NCI-H2107 (cell line): ENCODE measurements around the gene LETM1.

ENCODE experiments used
- DNase-seq: peaks from one replicate; lab custom pipeline; 2025; lab: John Stamatoyannopoulos, UW

LETM1 gene

GRCh38 chr4:1856071-1856942, at the start of gene LETM1:
LETM1 (minus strand) TSS chr4:1856156; CDS start chr4:1855950, 206 bp downstream.
- peak; percentile 78 for DNase-seq

- DNase-seq, result no peak
These were observed 48.1 kb upstream of the LETM1 start for GRCh38 chr4:1904042-1904441.

- DNase-seq, result no peak
These were observed 47.1 kb upstream of the LETM1 start for GRCh38 chr4:1903035-1903434.

DNA sequence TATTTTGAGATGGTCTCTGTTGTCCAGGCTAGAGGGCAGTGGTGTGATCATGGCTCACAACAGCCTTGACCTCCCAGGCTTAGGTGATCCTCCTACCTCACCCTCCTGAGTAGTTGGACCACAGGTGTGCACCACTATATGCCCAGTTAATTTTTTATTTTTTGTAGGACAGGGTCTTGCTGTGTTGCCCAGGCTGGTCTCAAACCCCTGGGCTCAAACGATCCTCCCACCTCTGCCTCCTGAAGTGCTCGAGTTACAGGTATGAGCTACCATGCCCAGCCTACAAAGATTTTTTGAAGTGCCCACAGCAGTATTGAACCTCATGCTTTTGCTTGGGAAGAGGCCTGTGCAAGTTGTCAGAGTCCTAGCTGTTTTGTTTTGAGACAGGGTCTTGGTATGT, 46.3 kb upstream of the LETM1 start:
- DNase-seq, result no peak

GRCh38 chr4:1901127-1901526, 45.2 kb upstream of the LETM1 start:
- DNase-seq, result no peak

DNA sequence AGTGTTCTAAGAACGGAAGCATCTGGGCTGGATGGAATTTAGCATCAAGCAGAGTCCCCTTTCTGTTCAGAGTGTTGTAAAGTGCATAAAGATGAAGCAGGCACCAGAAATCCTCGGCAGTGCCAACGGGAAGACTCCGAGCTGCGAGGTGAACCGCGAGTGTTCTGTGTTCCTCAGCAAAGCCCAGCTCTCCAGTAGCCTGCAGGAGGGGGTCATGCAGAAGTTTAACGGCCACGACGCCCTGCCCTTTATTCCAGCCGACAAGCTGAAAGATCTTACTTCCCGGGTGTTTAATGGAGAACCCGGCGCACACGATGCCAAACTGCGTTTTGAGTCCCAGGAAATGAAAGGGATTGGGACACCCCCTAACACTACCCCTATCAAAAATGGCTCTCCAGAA, 44.7 kb upstream of the LETM1 start:
- DNase-seq, result no peak

DNA sequence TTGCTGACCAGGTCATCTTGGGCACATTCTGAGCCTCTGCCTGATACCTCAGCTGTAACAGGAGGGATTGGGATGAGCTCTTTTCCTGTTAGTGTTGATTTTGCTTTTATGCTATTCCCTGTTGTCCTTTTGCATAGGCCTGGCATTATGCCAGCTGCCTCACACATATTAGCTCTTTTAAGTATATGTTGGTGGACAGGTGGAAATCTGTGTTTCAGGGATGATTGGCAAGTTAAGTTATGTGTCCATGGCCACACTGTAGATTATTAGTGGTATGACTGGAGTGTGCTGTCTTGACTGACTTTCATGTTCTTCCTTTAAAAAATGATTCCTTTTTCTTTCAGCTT, 44.1 kb upstream of the LETM1 start:
- DNase-seq, result no peak

- DNase-seq, result peak; percentile 42
These were observed 43.5 kb upstream of the LETM1 start for GRCh38 chr4:1899149-1900086.

DNA sequence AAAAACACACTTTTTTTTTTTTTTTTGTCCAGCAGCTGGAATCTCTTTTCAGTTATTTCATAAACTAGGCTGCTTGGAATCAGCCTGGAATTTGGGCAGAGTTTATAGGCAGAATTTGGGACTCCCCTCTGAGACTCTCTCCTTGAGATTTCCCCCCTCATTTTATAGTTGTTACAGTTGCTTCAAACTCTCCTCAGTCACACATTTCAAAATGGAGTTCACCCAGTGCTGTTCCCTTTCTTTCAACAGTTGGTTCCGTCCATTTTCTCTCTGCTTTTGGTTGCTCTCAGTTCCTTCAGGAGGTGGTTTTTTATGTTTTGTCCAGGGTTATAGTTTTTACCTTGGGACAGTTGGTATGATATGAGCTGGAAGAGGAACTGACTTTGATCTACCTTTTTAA, 42.7 kb upstream of the LETM1 start:
- DNase-seq, result no peak

DNA sequence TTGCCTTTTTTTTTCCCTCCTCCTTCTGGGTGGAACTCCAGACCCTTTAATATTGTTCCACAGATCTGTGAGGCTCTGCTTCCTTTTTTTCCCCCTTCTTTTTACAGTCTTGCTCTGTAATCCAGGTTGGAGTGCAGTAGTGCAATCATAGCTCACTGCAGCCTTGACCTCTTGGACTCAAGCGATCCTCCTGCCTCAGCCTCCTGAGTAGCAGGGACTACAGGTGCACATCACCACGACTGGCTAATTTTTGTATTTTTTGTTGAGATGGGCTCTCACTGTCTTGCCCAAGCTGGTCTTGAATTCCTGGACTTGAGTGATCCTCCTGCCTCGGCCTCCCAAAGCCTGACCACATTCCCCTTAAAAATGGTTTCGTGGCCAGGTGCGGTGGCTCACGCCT, 42.1 kb upstream of the LETM1 start:
- no peak for DNase-seq

DNA sequence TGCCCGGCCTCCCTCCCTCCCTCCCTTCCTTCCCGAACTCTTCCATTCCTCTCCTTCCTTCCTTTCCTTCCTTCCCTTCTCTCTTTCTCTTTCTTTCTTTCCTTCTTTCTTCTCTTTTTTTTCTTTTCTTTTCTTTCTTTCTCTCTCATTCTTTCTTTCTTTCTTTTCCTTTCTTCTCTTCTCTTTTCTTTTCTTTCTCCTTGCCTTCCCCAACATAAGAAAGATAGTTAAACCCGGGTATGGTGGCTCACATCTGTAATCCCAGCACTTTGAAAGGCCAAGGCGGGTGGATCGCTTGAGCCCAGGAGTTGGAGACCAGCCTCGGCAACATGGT, 40.7 kb upstream of the LETM1 start:
- DNase-seq, result no peak

- no peak for DNase-seq
These were observed 40.2 kb upstream of the LETM1 start for GRCh38 chr4:1895971-1896657.

- DNase-seq, result no peak
These were observed 35.1 kb upstream of the LETM1 start for GRCh38 chr4:1890979-1891570.

- DNase-seq, result no peak
These were observed 31.1 kb upstream of the LETM1 start for GRCh38 chr4:1887052-1887451.

- DNase-seq, result no peak
These were observed 29.5 kb upstream of the LETM1 start for GRCh38 chr4:1885414-1885813.

DNA sequence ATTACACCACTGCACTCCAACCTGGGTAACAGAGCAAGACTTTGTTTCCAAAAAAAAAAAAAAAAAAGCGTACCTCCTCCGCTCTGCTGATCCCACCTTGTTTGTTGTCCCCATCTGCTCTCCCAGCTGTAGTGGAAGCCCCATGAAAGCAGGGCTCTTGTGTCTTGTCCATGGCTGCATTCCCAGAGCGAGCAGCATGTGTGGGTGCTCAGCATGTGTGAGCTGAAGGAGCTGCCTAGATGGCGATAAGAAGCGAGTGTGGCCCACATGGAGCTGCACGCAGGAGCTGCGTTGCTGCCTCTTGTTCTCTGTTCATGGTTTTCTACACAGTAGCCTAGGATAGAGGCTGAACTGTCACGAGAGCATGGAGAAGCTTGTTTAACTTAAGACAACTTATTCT, 27.6 kb upstream of the LETM1 start:
- no peak for DNase-seq

GRCh38 chr4:1882850-1883271, 26.9 kb upstream of the LETM1 start:
- DNase-seq, result no peak

DNA sequence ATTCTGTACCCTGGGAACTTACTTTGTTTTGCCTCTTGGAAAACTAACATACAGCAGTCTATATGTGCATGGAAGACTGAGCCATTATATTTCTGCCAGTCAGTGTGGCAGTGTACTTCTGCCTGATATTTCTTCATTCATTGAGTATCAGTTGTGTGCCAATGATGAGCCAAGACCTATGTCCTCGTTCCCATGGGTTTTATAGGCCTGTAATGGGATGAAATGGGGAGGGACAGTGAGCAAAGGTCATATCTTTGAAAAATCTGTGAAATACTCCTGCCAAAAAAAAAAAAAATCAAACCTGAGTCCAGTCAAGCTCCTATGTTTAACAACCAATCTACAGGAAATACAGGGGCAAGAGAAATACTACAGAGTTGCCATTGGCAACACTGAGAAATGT, 24.4 kb upstream of the LETM1 start:
- DNase-seq, result no peak

DNA sequence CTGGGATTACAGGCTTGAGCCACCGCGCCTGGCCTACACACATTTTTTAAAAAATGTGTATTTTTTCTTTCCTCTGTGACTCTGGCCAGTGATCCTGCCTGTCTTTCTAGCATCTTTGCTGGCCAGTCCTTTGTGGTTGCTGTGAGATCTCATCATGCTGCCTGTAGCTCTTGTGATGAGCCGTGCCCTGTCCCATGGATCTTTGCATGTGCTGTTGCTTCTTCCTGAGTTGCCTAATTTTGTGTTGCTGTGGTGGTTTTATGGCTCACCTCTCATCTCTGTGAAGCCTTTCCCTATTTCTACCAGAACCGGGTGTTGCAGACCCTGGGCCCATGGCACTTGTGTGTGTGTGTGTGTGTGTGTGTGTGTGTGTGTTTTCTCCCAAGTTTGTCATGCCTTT, 23.5 kb upstream of the LETM1 start:
- no peak for DNase-seq

- DNase-seq, result no peak
These were observed 18.2 kb upstream of the LETM1 start for GRCh38 chr4:1874201-1874600.

DNA sequence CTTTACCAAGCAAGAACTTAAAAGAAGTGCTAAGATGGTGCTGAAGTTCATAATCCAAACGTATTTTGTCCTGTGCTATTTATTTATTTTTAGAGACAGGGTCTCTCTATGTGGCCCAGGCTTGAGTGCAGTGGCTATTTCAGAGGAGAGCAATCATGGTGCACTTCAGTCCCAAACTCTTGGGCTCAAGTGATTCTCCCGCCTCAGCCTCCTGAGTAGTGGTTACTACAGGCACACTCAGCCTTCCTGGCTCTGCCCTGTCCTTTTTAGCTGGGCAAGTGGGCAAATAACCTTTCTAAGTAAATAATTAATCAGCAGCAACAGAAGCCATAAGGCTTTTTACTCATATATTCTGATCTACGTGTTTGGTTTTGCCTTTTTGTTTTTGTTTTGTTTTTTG, 17.8 kb upstream of the LETM1 start:
- no peak for DNase-seq

- DNase-seq, result no peak
These were observed 17.3 kb upstream of the LETM1 start for GRCh38 chr4:1873291-1873690.
